ENCODE data around the gene TTC27. TPM values are rescaled to one million over a fixed set of nuclear protein-coding genes. Genes with fewer than 3 reads are reported as not detected.

Gene TTC27
- total RNA-seq, 4 donors from 2014 or later: 10.4 to 13.9 (median 11.6) TPM

DNA sequence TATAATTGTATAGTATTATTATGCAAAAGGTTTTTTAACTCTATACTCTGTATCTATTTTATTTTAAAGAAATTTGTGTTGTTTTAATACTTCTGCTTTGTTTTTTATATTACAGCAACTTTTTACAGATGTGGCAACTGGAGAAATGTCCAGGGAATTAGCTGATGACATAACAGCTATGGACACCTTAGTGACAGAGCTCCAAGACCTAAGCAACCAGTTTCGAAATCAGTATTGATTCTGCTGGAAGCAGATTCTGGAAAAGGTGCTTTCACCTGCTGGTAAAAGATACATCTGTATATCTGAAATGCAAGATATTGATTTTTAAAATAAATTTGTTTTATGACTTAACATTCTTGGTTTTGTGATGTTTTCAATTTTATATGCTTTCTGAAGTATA lies 192.9 kb downstream of the TTC27 start:
- 86 to 100% methylated on average over 1 of the region's 1 CpG for WGBS, 2 donors (ENCODE audit: low coverage in 1 of 2)
- no peaks in the 10 kb centered on the region for H3K9me3 ChIP-seq
- no peak overlapping the region for H3K27ac ChIP-seq
- peaks cover 0 to 17% (median 7%) of the 10 kb centered on the region in 3 donors for H3K4me1 ChIP-seq
- H3K4me3 ChIP-seq: no peak overlapping the region
- peaks cover 0 to 37% of the 10 kb centered on the region in 2 donors for H3K36me3 ChIP-seq
- no peaks in the 10 kb centered on the region for H3K27me3 ChIP-seq
- no peak for TF ChIP-seq POLR2AphosphoS5 (IDR thresholded peaks at IDR 0.05)
- TF ChIP-seq, protein P1, sequence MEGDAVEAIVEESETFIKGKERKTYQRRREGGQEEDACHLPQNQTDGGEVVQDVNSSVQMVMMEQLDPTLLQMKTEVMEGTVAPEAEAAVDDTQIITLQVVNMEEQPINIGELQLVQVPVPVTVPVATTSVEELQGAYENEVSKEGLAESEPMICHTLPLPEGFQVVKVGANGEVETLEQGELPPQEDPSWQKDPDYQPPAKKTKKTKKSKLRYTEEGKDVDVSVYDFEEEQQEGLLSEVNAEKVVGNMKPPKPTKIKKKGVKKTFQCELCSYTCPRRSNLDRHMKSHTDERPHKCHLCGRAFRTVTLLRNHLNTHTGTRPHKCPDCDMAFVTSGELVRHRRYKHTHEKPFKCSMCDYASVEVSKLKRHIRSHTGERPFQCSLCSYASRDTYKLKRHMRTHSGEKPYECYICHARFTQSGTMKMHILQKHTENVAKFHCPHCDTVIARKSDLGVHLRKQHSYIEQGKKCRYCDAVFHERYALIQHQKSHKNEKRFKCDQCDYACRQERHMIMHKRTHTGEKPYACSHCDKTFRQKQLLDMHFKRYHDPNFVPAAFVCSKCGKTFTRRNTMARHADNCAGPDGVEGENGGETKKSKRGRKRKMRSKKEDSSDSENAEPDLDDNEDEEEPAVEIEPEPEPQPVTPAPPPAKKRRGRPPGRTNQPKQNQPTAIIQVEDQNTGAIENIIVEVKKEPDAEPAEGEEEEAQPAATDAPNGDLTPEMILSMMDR (IDR thresholded peaks at IDR 0.05): no peak
- no peak for TF ChIP-seq POLR2A (IDR thresholded peaks at IDR 0.05)
- no peak for TF ChIP-seq EP300 (IDR thresholded peaks at IDR 0.05)
- no peak for ATAC-seq

DNA sequence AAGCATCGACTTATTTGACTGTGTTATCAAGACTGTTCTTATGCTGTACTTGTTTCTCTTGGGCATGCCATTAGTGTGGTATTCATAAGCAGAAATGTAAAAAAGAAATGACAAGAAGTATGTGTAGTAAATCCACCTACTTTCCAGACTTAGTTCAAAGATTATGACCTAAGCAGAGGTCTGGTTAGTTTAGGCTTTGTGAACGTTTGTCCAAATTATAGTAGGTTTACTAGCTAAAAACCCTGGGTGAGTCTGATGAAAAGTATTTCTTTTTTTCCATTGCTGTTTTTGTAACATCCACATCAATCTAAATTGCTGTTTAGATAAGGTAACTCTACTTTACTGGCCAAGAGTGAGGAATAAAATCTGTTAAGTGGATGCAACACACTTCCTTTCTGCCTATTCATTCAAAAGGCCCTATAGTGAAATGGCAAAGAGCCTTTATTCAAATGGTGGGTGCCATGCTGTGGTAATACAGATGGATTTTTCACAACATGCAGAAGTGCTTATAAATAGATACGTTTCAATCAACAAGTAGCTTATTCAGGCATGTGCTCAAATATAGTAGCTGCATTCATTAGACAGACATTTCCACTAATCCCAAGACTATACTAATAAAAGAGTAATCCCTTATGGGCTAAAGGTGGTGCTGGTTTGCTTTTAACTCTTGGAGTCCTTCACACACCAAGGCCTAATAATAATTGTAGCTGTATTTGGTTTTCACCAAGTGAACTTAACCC lies 196.4 kb downstream of the TTC27 start:
- H3K4me3 ChIP-seq: no peak overlapping the region
- H3K4me1 ChIP-seq: peaks cover 0 to 18% (median 7%) of the 10 kb centered on the region in 3 donors
- H3K36me3 ChIP-seq: peaks cover 0 to 18% of the 10 kb centered on the region in 2 donors
- no peak overlapping the region for H3K27ac ChIP-seq
- ATAC-seq: no peak
- peaks cover 0 to 9% (median 0%) of the 10 kb centered on the region in 3 donors for H3K9me3 ChIP-seq
- TF ChIP-seq POLR2AphosphoS5 (IDR thresholded peaks at IDR 0.05) (no peak), POLR2A (IDR thresholded peaks at IDR 0.05) (no peak), EP300 (IDR thresholded peaks at IDR 0.05) (no peak)
- TF ChIP-seq, protein P1 (IDR thresholded peaks at IDR 0.05): no peak
- H3K27me3 ChIP-seq: no peaks in the 10 kb centered on the region
- 42 to 78% methylated on average over 2 to 3 of the region's 3 CpGs for WGBS, 2 donors (ENCODE audit: low coverage in 1 of 2)

DNA sequence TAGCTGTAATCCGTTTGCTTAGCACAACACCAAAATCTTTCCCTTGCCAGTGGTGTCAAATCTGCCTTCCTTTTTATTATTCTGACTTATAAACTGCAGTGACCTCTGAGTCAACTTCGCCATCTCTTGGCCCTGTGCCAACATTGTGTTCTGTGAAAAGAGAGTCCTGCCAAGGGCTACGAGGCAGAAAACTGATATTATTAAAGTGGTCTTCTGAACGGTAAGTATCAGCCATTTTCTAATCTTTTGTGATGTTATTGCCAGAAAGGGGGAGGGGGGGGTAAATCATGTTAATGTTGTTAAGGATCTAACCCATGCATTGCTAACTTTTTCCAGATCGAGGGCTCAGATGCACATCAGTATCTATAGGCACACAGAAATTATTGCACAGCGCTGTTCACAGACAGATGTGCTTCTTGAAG lies 197.5 kb downstream of the TTC27 start:
- Histone ChIP-seq H3K27ac (no peak overlapping the region), H3K27me3 (no peaks in the 10 kb centered on the region), H3K36me3 (peaks cover 0 to 7% of the 10 kb centered on the region in 2 donors), H3K9me3 (peaks cover 0 to 15% (median 0%) of the 10 kb centered on the region in 3 donors), H3K4me1 (peaks cover 0 to 18% (median 7%) of the 10 kb centered on the region in 3 donors), H3K4me3 (no peak overlapping the region)
- 26 to 42% methylated on average over 4 to 6 of the region's 6 CpGs for WGBS, 2 donors (ENCODE audit: low coverage in 1 of 2)
- ATAC-seq: no peak
- no peak for TF ChIP-seq EP300 (IDR thresholded peaks at IDR 0.05)
- no peak for TF ChIP-seq POLR2AphosphoS5 (IDR thresholded peaks at IDR 0.05)
- TF ChIP-seq POLR2A (IDR thresholded peaks at IDR 0.05): no peak
- TF ChIP-seq, protein P1 (IDR thresholded peaks at IDR 0.05): no peak

DNA sequence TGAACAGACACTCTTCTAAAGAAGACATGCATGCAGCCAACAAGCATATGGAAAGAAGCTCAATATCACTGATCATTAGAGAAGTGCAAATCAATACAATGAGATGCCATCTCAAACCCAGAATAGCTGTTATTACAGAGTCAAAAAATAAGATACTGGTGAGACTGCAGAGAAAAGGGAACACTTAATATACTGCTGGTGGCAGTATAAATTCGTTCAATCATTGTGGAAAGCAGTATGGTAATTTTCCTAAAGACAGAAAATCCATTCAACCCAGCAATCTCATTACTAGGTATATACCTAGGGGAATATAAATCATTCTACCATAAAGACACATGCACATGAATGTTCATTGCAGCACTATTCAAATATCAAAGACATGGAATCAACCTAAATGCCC lies 202.3 kb downstream of the TTC27 start:
- TF ChIP-seq, protein P1 (IDR thresholded peaks at IDR 0.05): no peak
- Histone ChIP-seq H3K27me3 (no peaks in the 10 kb centered on the region), H3K9me3 (peaks cover 0 to 15% (median 0%) of the 10 kb centered on the region in 3 donors), H3K27ac (no peak overlapping the region), H3K4me1 (peaks cover 0 to 6% (median under 1%) of the 10 kb centered on the region in 3 donors), H3K36me3 (no peaks in the 10 kb centered on the region), H3K4me3 (no peak overlapping the region)
- WGBS, 2 donors (ENCODE audit: low coverage in 1 of 2): 82 to 100% methylated on average over 1 of the region's 1 CpG
- no peak for ATAC-seq

DNA sequence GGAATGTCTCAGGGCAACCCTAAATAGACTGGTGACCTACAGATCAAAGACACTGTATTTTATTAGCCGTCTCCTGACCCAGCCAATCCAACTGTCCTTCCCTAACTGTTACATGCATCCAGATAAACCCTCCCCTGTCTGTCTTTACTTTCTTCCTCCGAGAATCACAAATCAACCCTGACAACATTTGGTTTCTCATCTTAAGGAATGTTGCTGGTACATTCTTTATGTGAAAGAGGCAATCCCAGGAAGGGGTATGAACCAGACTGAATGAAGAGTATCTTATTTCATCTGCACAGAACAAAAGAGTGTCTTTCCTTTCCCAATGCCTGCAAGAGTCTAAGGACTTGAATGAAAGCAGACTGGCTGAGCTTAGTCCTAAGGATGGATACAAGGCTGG lies 205.0 kb downstream of the TTC27 start:
- H3K36me3 ChIP-seq: no peaks in the 10 kb centered on the region
- H3K27ac ChIP-seq: no peak overlapping the region
- H3K4me1 ChIP-seq: no peaks in the 10 kb centered on the region
- H3K9me3 ChIP-seq: peaks cover 0 to 15% (median 0%) of the 10 kb centered on the region in 3 donors
- 76 to 94% methylated on average over 2 of the region's 2 CpGs for WGBS, 2 donors (ENCODE audit: low coverage in 1 of 2)
- no peak for TF ChIP-seq POLR2A (IDR thresholded peaks at IDR 0.05)
- TF ChIP-seq, protein P1 (IDR thresholded peaks at IDR 0.05): no peak
- TF ChIP-seq EP300 (IDR thresholded peaks at IDR 0.05): no peak
- TF ChIP-seq POLR2AphosphoS5 (IDR thresholded peaks at IDR 0.05): no peak
- H3K27me3 ChIP-seq: no peaks in the 10 kb centered on the region
- H3K4me3 ChIP-seq: no peak overlapping the region
- ATAC-seq: no peak
